Calu3 (cell line): ENCODE measurements around the gene DLG2. TPM values are rescaled to one million over a fixed set of nuclear protein-coding genes. Genes with fewer than 3 reads are reported as not detected.
"Not testable (repeated sequence)": the region's sequence is repeated elsewhere in the genome, so short reads cannot be mapped to it uniquely, and the experiment has no call there.

Experiments used
- Bru-seq: library from RNA; stranded (reverse); fragments of 400-500 nt; gene quantifications from one replicate; lab custom pipeline; 2021; lab: Mats Ljungman, UMichigan
- BruChase-seq, 2 experiments: library from RNA; stranded (reverse); fragments of 400-500 nt; gene quantifications; one replicate each; lab custom pipeline; 2021; lab: Mats Ljungman, UMichigan
- BruUV-seq: library from RNA; stranded (reverse); fragments of 400-500 nt; replicated peaks from 2 replicates; lab custom pipeline; 2021; lab: Mats Ljungman, UMichigan
- CTCF ChIA-PET: fragments of 300-600 bp; sonication (Branson Sonifier 250); formaldehyde crosslinking; loops from one replicate; lab custom pipeline; 2022; ENCODE audit warnings: antibody characterized with exemption; lab: Charles Lee
- DNase-seq: peaks from one replicate; pipeline ENCODE4 v3.0.0; 2022
- H3K27ac Mint-ChIP-seq: one replicate; pipeline ENCODE4 v1.8.0; 2022; ENCODE audit warnings: mixed read lengths; ENCODE audit not compliant: unreplicated experiment
- H3K27me3 Mint-ChIP-seq: one replicate; pipeline ENCODE4 v1.8.0; 2022; ENCODE audit warnings: mixed read lengths; ENCODE audit not compliant: unreplicated experiment
- H3K36me3 Mint-ChIP-seq: one replicate; pipeline ENCODE4 v1.8.0; 2022; ENCODE audit warnings: mild to moderate bottlenecking, moderate library complexity, mixed read lengths; ENCODE audit not compliant: insufficient read depth, unreplicated experiment
- H3K4me1 Mint-ChIP-seq: one replicate; pipeline ENCODE4 v1.8.0; 2022; ENCODE audit warnings: mild to moderate bottlenecking, low read depth, mixed read lengths; ENCODE audit not compliant: unreplicated experiment
- H3K4me3 Mint-ChIP-seq: one replicate; pipeline ENCODE4 v1.8.0; 2022; ENCODE audit warnings: mild to moderate bottlenecking, low read depth, moderate library complexity, mixed read lengths; ENCODE audit not compliant: unreplicated experiment
- H3K9me3 Mint-ChIP-seq: one replicate; pipeline ENCODE4 v1.8.0; 2022; ENCODE audit warnings: low read depth, mixed read lengths; ENCODE audit not compliant: unreplicated experiment
- CTCF ChIP-seq: fragments of 200-600 bp; IDR thresholded peaks from one replicate; pipeline ENCODE4 v1.8.0; 2022; ENCODE audit warnings: antibody characterized with exemption; ENCODE audit not compliant: unreplicated experiment
- intact Hi-C: fragments of 100-400 bp; cut with micrococcal nuclease; formaldehyde crosslinking; loops from one replicate; pipeline ENCODE4 v1.10.0; 2022; ENCODE audit not compliant: unreplicated experiment
- long read RNA-seq: library from polyadenylated mRNA; stranded (forward); transcript quantifications from one replicate; pipeline ENCODE4 v2.0.0, GENCODE V29; 2022
- total RNA-seq: library from RNA; stranded (reverse); gene quantifications from 2 replicates; pipeline ENCODE4 v1.2.3, GENCODE V29; 2022

DLG2 gene
- 0.71 and 0.73 TPM in 2 replicates for total RNA-seq
- Bru-seq, nascent RNA, result percentile 8 among the genes with signal in this experiment
- percentile 16 among the genes with signal in this experiment for BruChase-seq, experiment 1, labeled RNA remaining after a 6-hour chase
- BruChase-seq, experiment 2, labeled RNA remaining after a 2-hour chase, result percentile 16 among the genes with signal in this experiment
- long read RNA-seq, result 0 reads

- no peaks in the 10 kb centered on the region for H3K27me3 Mint-ChIP-seq
- peak within 1 kb of the TSS; percentile 43 for H3K27ac Mint-ChIP-seq
- no peak for TF ChIP-seq CTCF
- H3K4me3 Mint-ChIP-seq, result peak within 1 kb of the TSS; percentile 96
- DNase-seq, result no peak
- intact Hi-C loops, result no loop called here
- H3K36me3 Mint-ChIP-seq, result peaks cover 27% of the 10 kb centered on the region
- TSS peak; percentile 37 for BruUV-seq
- CTCF ChIA-PET, result interaction anchor here (0.8 kb wide), 1 partner anchor 14 kb away, joined by 3 read pairs; no protein-coding TSS in a partner anchor
- no peaks in the 10 kb centered on the region for H3K9me3 Mint-ChIP-seq
- H3K4me1 Mint-ChIP-seq, result peaks cover 16% of the 10 kb centered on the region
Observed at GRCh38 chr11:85627332-85627997, at the start of gene DLG2. TSS of gene DLG2 (minus strand) at chr11:85627344.

- no peaks in the 10 kb centered on the region for H3K36me3 Mint-ChIP-seq
- H3K27ac Mint-ChIP-seq, result no peak overlapping the region
- peaks cover 12% of the 10 kb centered on the region for H3K27me3 Mint-ChIP-seq
- no TSS peak for BruUV-seq
- DNase-seq, result no peak
- CTCF ChIA-PET, result no interaction called here
- no peaks in the 10 kb centered on the region for H3K4me1 Mint-ChIP-seq
- intact Hi-C loops, result no loop called here
- H3K9me3 Mint-ChIP-seq, result no peaks in the 10 kb centered on the region
- H3K4me3 Mint-ChIP-seq, result no peak overlapping the region
- no peak for TF ChIP-seq CTCF
Observed at GRCh38 chr11:85673393-85673792, 46.2 kb upstream of the DLG2 start.

GRCh38 chr11:85672105-85672902 is 45.2 kb upstream of the DLG2 start:
- no peak overlapping the region for H3K4me3 Mint-ChIP-seq
- no TSS peak for BruUV-seq
- H3K9me3 Mint-ChIP-seq, result no peaks in the 10 kb centered on the region
- CTCF ChIA-PET, result no interaction called here
- H3K27me3 Mint-ChIP-seq, result peaks cover 12% of the 10 kb centered on the region
- no peak for TF ChIP-seq CTCF
- DNase-seq, result no peak
- intact Hi-C loops, result no loop called here
- H3K27ac Mint-ChIP-seq, result no peak overlapping the region
- no peaks in the 10 kb centered on the region for H3K36me3 Mint-ChIP-seq
- no peaks in the 10 kb centered on the region for H3K4me1 Mint-ChIP-seq

- H3K4me3 Mint-ChIP-seq, DNase-seq, CTCF ChIA-PET, BruUV-seq, H3K4me1 Mint-ChIP-seq, intact Hi-C loops, H3K27ac Mint-ChIP-seq, H3K36me3 Mint-ChIP-seq, H3K9me3 Mint-ChIP-seq: not testable (repeated sequence)
- peaks cover 12% of the 10 kb centered on the region for H3K27me3 Mint-ChIP-seq
Observed at GRCh38 chr11:85670949-85671663, 44.0 kb upstream of the DLG2 start.
